ENCODE results near the gene HDGF. TPM values are rescaled to one million over a fixed set of nuclear protein-coding genes. Genes with fewer than 3 reads are reported as not detected.

The HDGF gene
- total and polyA plus RNA-seq, 4 donors: 69.8 to 197 (median 157) TPM

DNA sequence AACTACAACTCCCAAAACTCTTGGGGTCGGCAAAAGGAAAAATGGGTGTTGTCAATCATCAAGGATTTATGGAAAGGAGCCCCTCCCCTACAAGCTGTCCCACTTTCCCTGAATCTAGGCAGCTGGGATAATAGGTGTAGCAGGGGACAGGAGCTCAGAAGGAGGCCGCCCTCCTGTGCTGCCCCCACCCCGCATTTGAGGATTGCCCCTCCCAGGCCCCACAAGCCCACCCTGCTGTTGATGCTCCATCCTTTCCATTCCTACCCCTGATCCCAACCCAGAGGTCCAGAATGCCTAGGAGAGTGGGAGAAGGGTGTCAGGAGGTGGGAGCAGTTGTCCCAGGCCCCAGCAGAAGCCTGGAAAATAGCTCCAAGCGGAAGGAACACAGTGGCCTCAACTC, 8.7 kb downstream of the HDGF start:
- Histone ChIP-seq H3K9me3 (ENCODE audit: control insufficient read depth, insufficient read depth, low read length) (no peaks in the 10 kb centered on the region), H3K4me1 (ENCODE audit: control insufficient read depth, insufficient read depth, low read length) (peaks cover 30% of the 10 kb centered on the region), H3K27ac (ENCODE audit: low read depth, low read length) (no peak overlapping the region), H3K4me3 (ENCODE audit: low read depth, low read length) (no peak overlapping the region), H3K36me3 (ENCODE audit: control insufficient read depth, insufficient read depth, low read length) (peaks cover 34% of the 10 kb centered on the region), H3K27me3 (ENCODE audit: control insufficient read depth, insufficient read depth, low read length) (no peaks in the 10 kb centered on the region)
- DNase-seq (ENCODE audit: low read depth in 4 of 6, low spot score in 6 of 6): no peak
- 100% methylated on average over 1 of the region's 4 CpGs for WGBS (ENCODE audit: insufficient coverage)

DNA sequence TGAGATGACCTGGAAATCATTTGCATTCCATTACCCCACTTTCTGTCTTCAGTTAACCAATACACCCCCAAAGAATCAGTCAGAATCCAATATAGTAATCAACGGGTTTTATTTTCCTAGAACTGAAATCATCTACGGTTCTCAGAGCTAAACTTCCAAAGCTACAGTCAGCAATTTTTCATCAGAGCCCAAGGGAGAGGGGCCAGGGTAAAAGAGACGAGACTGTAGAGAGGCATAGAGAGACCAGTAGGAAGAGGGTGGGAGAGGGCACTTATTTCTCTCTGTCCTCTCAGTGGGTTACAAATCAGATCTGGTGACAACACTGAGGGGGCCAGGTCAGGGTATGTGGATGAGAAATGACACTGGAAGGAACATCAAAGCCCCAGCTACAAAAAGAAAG, 9.5 kb downstream of the HDGF start:
- H3K4me3 ChIP-seq (ENCODE audit: low read depth, low read length): no peak overlapping the region
- peaks cover 42% of the 10 kb centered on the region for H3K36me3 ChIP-seq (ENCODE audit: control insufficient read depth, insufficient read depth, low read length)

DNA sequence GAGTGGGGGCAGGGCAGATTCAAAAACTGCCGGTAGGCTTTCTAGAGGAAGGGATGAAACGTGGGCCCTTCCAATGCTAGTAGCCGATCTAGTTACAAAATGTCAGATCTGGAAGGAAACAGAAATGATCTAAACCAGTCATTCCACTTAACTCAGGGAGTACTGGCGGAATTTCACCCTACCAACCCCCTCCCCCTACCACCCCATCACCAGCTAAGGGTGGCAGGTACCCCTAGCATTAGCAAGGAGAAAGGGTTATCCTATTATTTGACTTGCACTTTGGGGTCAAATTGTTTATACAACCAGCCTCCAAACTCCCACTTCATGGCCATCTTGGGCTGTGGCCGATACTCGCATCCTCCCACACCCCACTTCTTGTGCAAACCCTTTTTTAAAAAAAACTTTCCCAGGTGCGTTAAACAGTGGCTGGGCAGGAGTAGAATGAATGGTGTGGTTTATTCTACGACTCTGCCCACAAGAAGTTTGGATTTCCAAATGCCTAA, 9.9 kb downstream of the HDGF start:
- no peak for DNase-seq (ENCODE audit: low read depth in 4 of 6, low spot score in 6 of 6)
- H3K4me3 ChIP-seq (ENCODE audit: low read depth, low read length): peak overlapping the region; percentile 96
- H3K36me3 ChIP-seq (ENCODE audit: control insufficient read depth, insufficient read depth, low read length): peaks cover 45% of the 10 kb centered on the region
- no peaks in the 10 kb centered on the region for H3K27me3 ChIP-seq (ENCODE audit: control insufficient read depth, insufficient read depth, low read length)
- H3K9me3 ChIP-seq (ENCODE audit: control insufficient read depth, insufficient read depth, low read length): no peaks in the 10 kb centered on the region
- H3K4me1 ChIP-seq (ENCODE audit: control insufficient read depth, insufficient read depth, low read length): peaks cover 17% of the 10 kb centered on the region
- H3K27ac ChIP-seq (ENCODE audit: low read depth, low read length): peak overlapping the region; percentile 93
- no CpG with 5 or more reads among the region's 8 CpGs for WGBS (ENCODE audit: insufficient coverage)

More for the DNA sequence above, 9.5 kb downstream of the HDGF start:
- no peak for DNase-seq (ENCODE audit: low read depth in 4 of 6, low spot score in 6 of 6)
- no peaks in the 10 kb centered on the region for H3K27me3 ChIP-seq (ENCODE audit: control insufficient read depth, insufficient read depth, low read length)
- no peak overlapping the region for H3K27ac ChIP-seq (ENCODE audit: low read depth, low read length)
- WGBS (ENCODE audit: insufficient coverage): 100% methylated on average over 2 of the region's 3 CpGs
- peaks cover 22% of the 10 kb centered on the region for H3K4me1 ChIP-seq (ENCODE audit: control insufficient read depth, insufficient read depth, low read length)
- H3K9me3 ChIP-seq (ENCODE audit: control insufficient read depth, insufficient read depth, low read length): no peaks in the 10 kb centered on the region

DNA sequence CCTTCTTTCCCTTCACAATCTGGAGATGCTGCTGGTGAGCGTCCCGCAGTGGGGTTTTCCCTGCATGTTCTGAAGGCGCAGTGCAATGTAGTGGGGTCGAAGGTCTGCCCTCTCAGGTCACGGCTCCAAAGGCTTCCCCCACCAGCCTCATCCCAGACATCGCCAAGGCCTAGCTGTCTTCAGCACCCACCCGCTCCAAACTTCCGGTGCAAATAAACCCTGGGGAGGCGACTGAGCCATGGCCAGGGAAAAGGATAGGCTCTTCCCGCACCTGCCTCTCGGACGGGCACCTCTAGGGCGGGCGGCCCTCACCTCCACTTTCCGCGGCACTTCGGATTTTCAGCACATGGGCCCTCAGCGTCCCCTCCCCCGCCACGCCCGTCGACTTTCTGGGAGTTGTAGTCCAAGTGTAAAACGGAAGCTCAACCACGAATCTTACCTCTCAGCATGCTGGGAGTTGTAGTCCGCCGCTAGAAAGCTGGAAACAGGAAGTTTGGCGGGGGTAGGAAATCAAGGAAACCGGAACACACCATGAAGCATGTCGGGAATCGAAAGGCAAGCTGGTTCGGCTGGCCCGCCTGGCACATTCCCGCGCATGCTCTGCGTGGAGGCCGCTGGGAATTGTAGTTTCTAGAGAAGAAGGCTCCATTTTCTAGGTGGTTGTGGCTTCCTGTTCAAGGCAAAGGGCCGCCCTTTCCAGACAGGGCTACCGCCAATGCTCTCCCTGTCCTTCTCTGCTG, 10.6 kb downstream of the HDGF start, which contains the start of gene MRPL24:
Gene MRPL24, minus strand, starts transcription at position 348 of the 740 bp plus-strand sequence. CDS start 2,384 bp downstream, outside the sequence.
- under 1% methylated on average over 29 of the region's 38 CpGs for WGBS (ENCODE audit: insufficient coverage)
- Histone ChIP-seq H3K27ac (ENCODE audit: low read depth, low read length) (peak within 1 kb of the TSS; percentile 93), H3K9me3 (ENCODE audit: control insufficient read depth, insufficient read depth, low read length) (no peaks in the 10 kb centered on the region), H3K4me3 (ENCODE audit: low read depth, low read length) (peak within 1 kb of the TSS; percentile 96), H3K4me1 (ENCODE audit: control insufficient read depth, insufficient read depth, low read length) (peaks cover 11% of the 10 kb centered on the region), H3K27me3 (ENCODE audit: control insufficient read depth, insufficient read depth, low read length) (no peaks in the 10 kb centered on the region), H3K36me3 (ENCODE audit: control insufficient read depth, insufficient read depth, low read length) (peaks cover 45% of the 10 kb centered on the region)
- DNase-seq (ENCODE audit: low read depth in 4 of 6, low spot score in 6 of 6): peak in 5 of 6 donors; percentile 98 to 100 (median 100)

DNA sequence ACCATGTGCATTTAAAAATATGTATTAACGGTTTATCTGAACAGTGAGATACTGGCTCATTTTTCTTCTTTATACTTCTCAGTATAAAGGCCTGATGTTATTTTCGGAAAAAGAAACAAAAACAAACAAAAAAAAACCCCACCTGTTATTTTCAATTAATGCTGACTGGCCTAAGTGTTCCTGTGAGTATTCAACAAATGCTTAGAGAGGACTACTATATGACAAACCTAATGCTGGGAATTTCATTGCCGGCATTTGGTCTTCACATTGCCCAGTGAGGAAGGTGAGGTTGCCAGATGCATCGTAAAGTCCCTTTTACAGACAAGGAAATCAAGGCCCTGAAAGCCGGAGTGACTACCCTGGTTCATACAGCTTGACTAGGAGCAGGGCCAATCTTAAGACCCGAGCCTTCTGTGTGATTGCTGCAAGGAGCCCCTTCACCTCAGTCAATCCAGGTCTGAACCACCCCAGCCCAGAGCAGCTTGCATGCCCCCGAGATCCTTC, 11.2 kb downstream of the HDGF start:
- no peak for DNase-seq (ENCODE audit: low read depth in 4 of 6, low spot score in 6 of 6)
- 11% methylated on average over 5 of the region's 7 CpGs for WGBS (ENCODE audit: insufficient coverage)
- Histone ChIP-seq H3K9me3 (ENCODE audit: control insufficient read depth, insufficient read depth, low read length) (no peaks in the 10 kb centered on the region), H3K4me3 (ENCODE audit: low read depth, low read length) (peak overlapping the region; percentile 96), H3K27ac (ENCODE audit: low read depth, low read length) (peak overlapping the region; percentile 65), H3K4me1 (ENCODE audit: control insufficient read depth, insufficient read depth, low read length) (peaks cover 11% of the 10 kb centered on the region), H3K36me3 (ENCODE audit: control insufficient read depth, insufficient read depth, low read length) (peaks cover 49% of the 10 kb centered on the region), H3K27me3 (ENCODE audit: control insufficient read depth, insufficient read depth, low read length) (no peaks in the 10 kb centered on the region)

DNA sequence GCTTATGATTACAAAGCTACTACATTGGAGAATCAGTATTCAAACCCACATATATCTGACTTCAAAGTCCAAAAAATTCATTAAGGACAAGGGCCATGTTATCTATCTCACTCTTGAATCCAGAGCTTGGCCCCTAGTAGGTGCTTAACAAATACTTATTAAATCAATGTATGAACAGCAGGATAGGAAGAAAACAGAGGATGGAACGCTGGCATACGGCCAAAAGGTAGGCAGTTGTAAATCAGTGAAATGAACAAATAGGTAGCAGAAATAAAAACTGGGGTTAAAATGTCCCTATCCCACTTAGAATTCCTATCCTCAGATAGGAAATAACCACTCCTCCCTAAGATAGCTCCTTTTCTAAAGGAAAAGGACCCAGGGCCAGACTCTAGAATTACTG, 12.6 kb downstream of the HDGF start:
- Histone ChIP-seq H3K9me3 (ENCODE audit: control insufficient read depth, insufficient read depth, low read length) (no peaks in the 10 kb centered on the region), H3K27ac (ENCODE audit: low read depth, low read length) (no peak overlapping the region), H3K4me1 (ENCODE audit: control insufficient read depth, insufficient read depth, low read length) (peaks cover 11% of the 10 kb centered on the region), H3K27me3 (ENCODE audit: control insufficient read depth, insufficient read depth, low read length) (no peaks in the 10 kb centered on the region), H3K36me3 (ENCODE audit: control insufficient read depth, insufficient read depth, low read length) (peaks cover 42% of the 10 kb centered on the region), H3K4me3 (ENCODE audit: low read depth, low read length) (no peak overlapping the region)
- no CpG with 5 or more reads among the region's 2 CpGs for WGBS (ENCODE audit: insufficient coverage)
- DNase-seq (ENCODE audit: low read depth in 4 of 6, low spot score in 6 of 6): no peak

DNA sequence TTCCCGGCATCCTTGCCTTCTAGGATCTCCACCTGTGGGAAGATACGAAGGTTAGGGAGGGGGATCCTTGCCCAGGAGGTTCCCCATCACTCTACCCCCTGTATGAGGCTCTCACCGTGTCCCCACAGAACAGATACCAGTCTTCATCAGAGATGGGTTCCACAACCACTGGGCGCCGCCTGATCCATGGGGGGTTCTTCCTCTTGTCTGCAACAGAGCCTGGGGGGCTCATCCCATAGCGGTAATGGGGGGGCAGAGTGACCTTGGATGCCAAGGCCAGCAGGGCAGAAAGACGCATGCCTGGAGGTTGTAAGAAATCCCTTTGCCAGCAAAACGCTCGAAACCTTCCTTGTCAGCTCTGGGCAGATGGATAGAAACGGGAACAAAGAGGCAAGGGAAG, 13.1 kb downstream of the HDGF start:
- no peak for DNase-seq (ENCODE audit: low read depth in 4 of 6, low spot score in 6 of 6)
- H3K4me1 ChIP-seq (ENCODE audit: control insufficient read depth, insufficient read depth, low read length): peaks cover 11% of the 10 kb centered on the region
- no peaks in the 10 kb centered on the region for H3K27me3 ChIP-seq (ENCODE audit: control insufficient read depth, insufficient read depth, low read length)
- H3K36me3 ChIP-seq (ENCODE audit: control insufficient read depth, insufficient read depth, low read length): peaks cover 40% of the 10 kb centered on the region
- no peak overlapping the region for H3K4me3 ChIP-seq (ENCODE audit: low read depth, low read length)
- H3K9me3 ChIP-seq (ENCODE audit: control insufficient read depth, insufficient read depth, low read length): no peaks in the 10 kb centered on the region
- H3K27ac ChIP-seq (ENCODE audit: low read depth, low read length): no peak overlapping the region
- 96% methylated on average over 5 of the region's 10 CpGs for WGBS (ENCODE audit: insufficient coverage)

DNA sequence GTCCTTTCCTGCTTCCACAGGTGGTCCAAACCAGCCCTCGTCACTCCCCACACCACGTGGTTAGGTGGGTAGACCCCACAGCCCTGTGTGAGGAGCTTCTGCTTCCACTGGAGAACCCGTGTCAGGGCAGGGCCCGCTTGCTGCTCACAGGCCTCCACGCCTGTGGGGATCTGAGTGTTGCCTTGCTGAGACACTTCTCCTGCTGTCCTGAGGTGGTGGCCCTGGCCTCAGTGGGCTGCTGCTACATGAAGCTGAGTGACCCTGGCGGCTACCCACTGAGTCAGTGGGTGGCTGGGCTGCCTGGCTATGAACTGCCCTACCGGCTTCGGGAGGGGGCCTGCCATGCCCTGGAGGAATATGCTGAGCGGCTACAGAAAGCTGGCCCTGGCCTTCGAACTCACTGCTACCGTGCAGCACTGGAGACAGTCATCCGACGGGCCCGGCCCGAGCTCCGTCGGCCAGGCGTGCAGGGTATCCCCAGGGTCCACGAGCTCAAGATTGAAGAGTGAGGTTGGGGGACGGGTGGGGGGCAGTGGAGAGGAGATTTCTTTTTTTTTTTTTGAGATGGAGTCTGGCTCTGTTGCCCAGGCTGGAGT, 17.4 kb downstream of the HDGF start:
- Histone ChIP-seq H3K36me3 (ENCODE audit: control insufficient read depth, insufficient read depth, low read length) (peaks cover 41% of the 10 kb centered on the region), H3K4me1 (ENCODE audit: control insufficient read depth, insufficient read depth, low read length) (peaks cover 3% of the 10 kb centered on the region), H3K4me3 (ENCODE audit: low read depth, low read length) (no peak overlapping the region), H3K27me3 (ENCODE audit: control insufficient read depth, insufficient read depth, low read length) (no peaks in the 10 kb centered on the region), H3K9me3 (ENCODE audit: control insufficient read depth, insufficient read depth, low read length) (no peaks in the 10 kb centered on the region), H3K27ac (ENCODE audit: low read depth, low read length) (no peak overlapping the region)
- no peak for DNase-seq (ENCODE audit: low read depth in 4 of 6, low spot score in 6 of 6)
- WGBS (ENCODE audit: insufficient coverage): 94% methylated on average over 20 of the region's 20 CpGs

DNA sequence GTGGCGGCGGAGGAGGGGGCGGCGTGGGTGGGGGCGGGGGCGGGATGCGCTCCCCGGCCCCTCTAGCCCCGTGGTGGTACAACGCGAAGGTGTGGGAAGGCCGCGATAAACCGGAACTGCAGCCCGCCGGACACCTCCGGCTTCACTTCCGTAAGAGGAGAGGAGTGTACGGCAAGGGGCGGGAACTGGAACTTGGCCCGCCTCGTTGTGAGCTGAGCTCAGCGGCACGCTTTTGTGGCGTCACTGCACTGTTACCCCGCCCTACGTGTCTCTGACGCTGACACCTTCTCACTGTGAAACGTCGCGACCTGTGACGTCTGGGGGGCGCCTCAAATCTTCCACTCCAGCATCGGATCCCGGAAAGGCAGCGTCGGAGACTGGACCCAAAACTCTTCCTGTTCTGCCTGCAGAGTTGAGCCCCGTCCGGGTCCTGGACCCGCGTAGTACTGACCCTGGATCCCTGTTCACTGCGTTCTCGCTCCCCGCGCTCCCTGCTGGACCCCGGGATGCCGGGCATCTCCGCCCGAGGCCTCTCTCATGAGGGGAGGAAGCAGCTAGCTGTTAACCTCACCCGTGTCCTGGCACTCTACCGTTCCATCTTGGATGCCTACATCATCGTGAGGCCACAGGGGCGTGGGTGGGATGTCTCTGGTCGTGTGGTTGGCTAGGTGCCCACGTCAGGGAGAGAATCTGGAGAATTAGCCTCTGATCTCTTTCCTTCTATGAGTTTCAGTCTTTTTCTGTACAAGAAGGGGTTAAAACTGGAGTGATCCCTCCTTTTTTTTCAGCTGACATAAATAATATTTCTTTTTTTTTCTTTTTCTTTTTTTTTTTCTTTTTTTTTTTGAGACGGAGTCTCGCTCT, 22.6 kb downstream of the HDGF start, which contains the start of gene ISG20L2:
Gene ISG20L2, minus strand, starts transcription at position 168 of the 864 bp plus-strand sequence. CDS start 1,114 bp downstream, outside the sequence.
- Histone ChIP-seq H3K27me3 (ENCODE audit: control insufficient read depth, insufficient read depth, low read length) (no peaks in the 10 kb centered on the region), H3K4me1 (ENCODE audit: control insufficient read depth, insufficient read depth, low read length) (peaks cover 40% of the 10 kb centered on the region), H3K36me3 (ENCODE audit: control insufficient read depth, insufficient read depth, low read length) (peaks cover 24% of the 10 kb centered on the region), H3K9me3 (ENCODE audit: control insufficient read depth, insufficient read depth, low read length) (no peaks in the 10 kb centered on the region), H3K4me3 (ENCODE audit: low read depth, low read length) (peak within 1 kb of the TSS; percentile 92), H3K27ac (ENCODE audit: low read depth, low read length) (peak within 1 kb of the TSS; percentile 96)
- DNase-seq (ENCODE audit: low read depth in 4 of 6, low spot score in 6 of 6): peak in 5 of 6 donors; percentile 87 to 99 (median 94)
- WGBS (ENCODE audit: insufficient coverage): 0% methylated on average over 43 of the region's 57 CpGs
